Endothelial cell of umbilical vein (primary cell): ENCODE data around the gene CACNA1B.

ENCODE experiments used
- EZH2 ChIP-seq: IDR thresholded peaks from 2 replicates; pipeline ENCODE4 v1.6.1; 2012; ENCODE audit warnings: borderline replicate concordance, low read depth, mild to moderate bottlenecking, moderate library complexity, low read length, inconsistent platforms; ENCODE audit not compliant: severe bottlenecking
- GATA2 ChIP-seq: IDR thresholded peaks from 2 replicates; pipeline ENCODE4 v1.7.0; 2011; ENCODE audit warnings: low read depth, mild to moderate bottlenecking, moderate library complexity, mixed read lengths, low read length; ENCODE audit not compliant: insufficient read length, insufficient read depth
- MYC ChIP-seq: IDR thresholded peaks from one replicate; pipeline ENCODE4 v1.6.1; 2011; ENCODE audit warnings: mild to moderate bottlenecking, low read depth, low read length
- POLR2A ChIP-seq: IDR thresholded peaks from 2 replicates; pipeline ENCODE4 v1.6.1; 2012; ENCODE audit warnings: low read depth, mild to moderate bottlenecking, control low read depth, low read length
- POLR2AphosphoS5 ChIP-seq: IDR thresholded peaks from 2 replicates; pipeline ENCODE4 v1.6.1; 2012; ENCODE audit warnings: low read depth, mild to moderate bottlenecking, control low read depth, low read length, moderate library complexity; ENCODE audit not compliant: insufficient read depth
- TF ChIP-seq, protein P1 (sequence below), 2 donors: IDR thresholded peaks; 1 replicate in 1 of 2; 2 replicates in 1 of 2; pipeline ENCODE4 v1.5.1; 2011; ENCODE audit warnings: low read length in 2 of 2, mild to moderate bottlenecking in 2 of 2, moderate library complexity in 2 of 2, control low read depth in 1 of 2, inconsistent platforms in 1 of 2, low read depth in 1 of 2; ENCODE audit not compliant: insufficient read depth in 1 of 2; ENCODE audit errors: extremely low read depth in 1 of 2
- TF ChIP-seq, protein P2 (sequence below): IDR thresholded peaks from 2 replicates; pipeline ENCODE4 v1.6.1; 2011; ENCODE audit not compliant: insufficient read depth, insufficient read length

DNA sequence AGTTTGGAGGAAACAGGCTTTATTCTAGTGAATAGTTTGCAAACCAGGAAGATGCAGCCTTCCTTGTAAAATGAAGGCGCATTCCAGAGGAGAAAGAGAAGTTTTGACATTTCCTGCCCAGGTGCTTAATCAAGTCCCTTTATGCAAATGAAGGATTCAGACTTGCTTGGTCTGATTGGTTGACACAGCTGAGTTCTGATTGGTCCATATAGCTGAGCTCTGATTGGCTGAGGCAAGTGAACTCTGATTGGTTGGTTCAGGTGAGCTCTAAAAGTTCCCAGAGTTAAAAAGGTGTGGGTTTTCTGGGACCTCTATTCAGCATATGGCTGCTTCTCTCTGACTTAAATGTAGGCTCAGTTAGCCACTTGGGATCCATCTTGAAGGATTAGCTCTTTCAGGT is 151.0 kb downstream of the CACNA1B start:
- TF ChIP-seq, protein P1, sequence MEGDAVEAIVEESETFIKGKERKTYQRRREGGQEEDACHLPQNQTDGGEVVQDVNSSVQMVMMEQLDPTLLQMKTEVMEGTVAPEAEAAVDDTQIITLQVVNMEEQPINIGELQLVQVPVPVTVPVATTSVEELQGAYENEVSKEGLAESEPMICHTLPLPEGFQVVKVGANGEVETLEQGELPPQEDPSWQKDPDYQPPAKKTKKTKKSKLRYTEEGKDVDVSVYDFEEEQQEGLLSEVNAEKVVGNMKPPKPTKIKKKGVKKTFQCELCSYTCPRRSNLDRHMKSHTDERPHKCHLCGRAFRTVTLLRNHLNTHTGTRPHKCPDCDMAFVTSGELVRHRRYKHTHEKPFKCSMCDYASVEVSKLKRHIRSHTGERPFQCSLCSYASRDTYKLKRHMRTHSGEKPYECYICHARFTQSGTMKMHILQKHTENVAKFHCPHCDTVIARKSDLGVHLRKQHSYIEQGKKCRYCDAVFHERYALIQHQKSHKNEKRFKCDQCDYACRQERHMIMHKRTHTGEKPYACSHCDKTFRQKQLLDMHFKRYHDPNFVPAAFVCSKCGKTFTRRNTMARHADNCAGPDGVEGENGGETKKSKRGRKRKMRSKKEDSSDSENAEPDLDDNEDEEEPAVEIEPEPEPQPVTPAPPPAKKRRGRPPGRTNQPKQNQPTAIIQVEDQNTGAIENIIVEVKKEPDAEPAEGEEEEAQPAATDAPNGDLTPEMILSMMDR (IDR thresholded peaks at IDR 0.05; ENCODE audit: extremely low read depth in 1 of 2, insufficient read depth in 1 of 2, low read depth in 1 of 2, low read length in 2 of 2), result no peak
- TF ChIP-seq POLR2A (no peak), POLR2AphosphoS5 (no peak), EZH2 (no peak), MYC (no peak), GATA2 (no peak)
- TF ChIP-seq, protein P2, sequence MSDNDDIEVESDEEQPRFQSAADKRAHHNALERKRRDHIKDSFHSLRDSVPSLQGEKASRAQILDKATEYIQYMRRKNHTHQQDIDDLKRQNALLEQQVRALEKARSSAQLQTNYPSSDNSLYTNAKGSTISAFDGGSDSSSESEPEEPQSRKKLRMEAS, result no peak
